ENCODE results near the gene JAK3. TPM values are rescaled to one million over a fixed set of nuclear protein-coding genes. Genes with fewer than 3 reads are reported as not detected.

JAK3 gene
- total RNA-seq, 1 donor from 2014 or later = 256 TPM

GRCh38 chr19:17874758-17875135, 27.0 kb upstream of the JAK3 start:
- no peak for TF ChIP-seq CTCF (IDR thresholded peaks at IDR 0.05)
- H3K27ac Mint-ChIP-seq = no peak overlapping the region
- H3K9me3 Mint-ChIP-seq = no peaks in the 10 kb centered on the region
- no peaks in the 10 kb centered on the region for H3K36me3 Mint-ChIP-seq (ENCODE audit: low read depth)
- peaks cover 21% of the 10 kb centered on the region for H3K4me1 Mint-ChIP-seq
- intact Hi-C loops (cut with micrococcal nuclease) = loop anchor here (2.0 to 5.0 kb wide), 2 partner anchors 16 to 123 kb away; partner anchors contain the start of gene RPL18A
- H3K4me3 Mint-ChIP-seq = peak overlapping the region; percentile 57
- DNase-seq (no peak), ATAC-seq (ENCODE audit: low read depth) (no peak)
- ChIA-PET CTCF (no interaction called here), POLR2A (interaction anchor here (0.6 to 1.4 kb wide), 4 partner anchors 10 to 58 kb away, joined by 3 to 4 read pairs (median 4); partner anchors contain the start of genes CCDC124 and RPL18A)
- peaks cover 2% of the 10 kb centered on the region for H3K27me3 Mint-ChIP-seq

- intact Hi-C loops (cut with micrococcal nuclease) = loop anchor here (2.0 to 5.0 kb wide), 2 partner anchors 15 to 123 kb away; partner anchors contain the start of gene RPL18A
- ATAC-seq (ENCODE audit: low read depth) (peak; percentile 90), DNase-seq (peak; percentile 50)
- ChIA-PET POLR2A (interaction anchor here (0.6 to 1.4 kb wide), 3 partner anchors 11 to 59 kb away, joined by 3 to 4 read pairs (median 3); partner anchors contain the start of gene CCDC124), CTCF (no interaction called here)
- no peak for TF ChIP-seq CTCF (IDR thresholded peaks at IDR 0.05)
- Mint-ChIP-seq H3K4me3 (peak overlapping the region; percentile 59), H3K27me3 (peaks cover 2% of the 10 kb centered on the region), H3K27ac (no peak overlapping the region), H3K4me1 (peaks cover 21% of the 10 kb centered on the region), H3K36me3 (ENCODE audit: low read depth) (no peaks in the 10 kb centered on the region), H3K9me3 (no peaks in the 10 kb centered on the region)
Measured at GRCh38 chr19:17873786-17874757, 26.3 kb upstream of the JAK3 start.

GRCh38 chr19:17872251-17873001, 24.6 kb upstream of the JAK3 start:
- H3K4me3 Mint-ChIP-seq = peak overlapping the region; percentile 35
- ATAC-seq (ENCODE audit: low read depth) = peak; percentile 10
- no peaks in the 10 kb centered on the region for H3K9me3 Mint-ChIP-seq
- H3K27me3 Mint-ChIP-seq = peaks cover 2% of the 10 kb centered on the region
- POLR2A ChIA-PET = interaction anchor here (3.7 kb wide), 2 partner anchors 13 to 60 kb away, joined by 16 to 36 read pairs; partner anchors contain the start of genes CCDC124 and RPL18A
- DNase-seq = no peak
- CTCF ChIA-PET = interaction anchor here (1.5 to 2.7 kb wide), 3 partner anchors 13 to 60 kb away, joined by 3 to 24 read pairs (median 8); partner anchors contain the start of genes CCDC124 and RPL18A
- H3K27ac Mint-ChIP-seq = no peak overlapping the region
- TF ChIP-seq CTCF (IDR thresholded peaks at IDR 0.05) = no peak
- peaks cover 21% of the 10 kb centered on the region for H3K4me1 Mint-ChIP-seq
- intact Hi-C loops (cut with micrococcal nuclease) = loop anchor here (5.0 kb wide), 1 partner anchor 125 kb away; no protein-coding TSS in a partner anchor
- H3K36me3 Mint-ChIP-seq (ENCODE audit: low read depth) = no peaks in the 10 kb centered on the region

- intact Hi-C loops (cut with micrococcal nuclease) = loop anchor here (5.0 kb wide), 1 partner anchor 125 kb away; no protein-coding TSS in a partner anchor
- ChIA-PET CTCF (interaction anchor here (1.5 to 2.7 kb wide), 3 partner anchors 12 to 61 kb away, joined by 3 to 24 read pairs (median 8); partner anchors contain the start of genes CCDC124 and RPL18A), POLR2A (interaction anchor here (0.9 to 3.7 kb wide), 3 partner anchors 12 to 61 kb away, joined by 3 to 36 read pairs (median 16); partner anchors contain the start of genes CCDC124 and RPL18A)
- peaks cover 21% of the 10 kb centered on the region for H3K4me1 Mint-ChIP-seq
- peak within 1 kb of the TSS; percentile 53 for H3K4me3 Mint-ChIP-seq
- H3K9me3 Mint-ChIP-seq = no peaks in the 10 kb centered on the region
- TF ChIP-seq CTCF (IDR thresholded peaks at IDR 0.05) = no peak
- H3K27ac Mint-ChIP-seq = no peak within 1 kb of the TSS
- no peak for ATAC-seq (ENCODE audit: low read depth)
- H3K27me3 Mint-ChIP-seq = peaks cover 2% of the 10 kb centered on the region
- H3K36me3 Mint-ChIP-seq (ENCODE audit: low read depth) = no peaks in the 10 kb centered on the region
- no peak for DNase-seq
Measured at GRCh38 chr19:17871878-17872250, 24.1 kb upstream of the JAK3 start, which contains the start of gene SLC5A5. Gene SLC5A5 (plus strand): TSS chr19:17871945. CDS start chr19:17872320, 375 bp downstream.
